ENCODE data around the gene COPZ2.

GRCh38 chr17:48044851-48045250 is 7.3 kb upstream of the COPZ2 start:
- TF ChIP-seq CTCF (conservative IDR thresholded peaks at IDR 0.05; ENCODE audit: low read depth, low read length): no peak
- no peak for TF ChIP-seq EZH2phosphoT487 (IDR thresholded peaks at IDR 0.05; ENCODE audit: borderline replicate concordance, low read length)
- no peak for TF ChIP-seq EZH2 (IDR thresholded peaks at IDR 0.05; ENCODE audit: low read length, unreplicated experiment)
